HCT116 (cell line): ENCODE measurements around the gene GJD2. TPM values are rescaled to one million over a fixed set of nuclear protein-coding genes. Genes with fewer than 3 reads are reported as not detected.

Source experiments
- ATAC-seq: fragments of 200-7000 bp; cut with Tn5 transposase; 2 replicates; pipeline ENCODE4 v1.9.1; 2020; ENCODE audit warnings: mild to moderate bottlenecking, moderate library complexity
- BruUV-seq: library from RNA; stranded (reverse); fragments of 400-500 nt; replicated peaks from 2 replicates; lab custom pipeline; 2021; lab: Mats Ljungman, UMichigan
- CTCF ChIA-PET: fragments of 300-600 bp; sonication (Branson Sonifier 250); formaldehyde crosslinking; loops from one replicate; lab custom pipeline; 2021; ENCODE audit warnings: antibody characterized with exemption; lab: Charles Lee
- POLR2A ChIA-PET: fragments of 300-600, 350-600 bp; sonication (Branson Sonifier 250); formaldehyde crosslinking; loops from one replicate; lab custom pipeline; 2021; ENCODE audit warnings: antibody characterized with exemption; lab: Charles Lee
- RAD21 ChIA-PET, 2 experiments: fragments of 300-600 bp; sonication (Branson Sonifier 250); formaldehyde crosslinking; loops; one replicate each; lab custom pipeline; 2023; ENCODE audit warnings: low total read pairs in 2 of 2; ENCODE audit not compliant: uncharacterized antibody in 2 of 2, unreplicated experiment in 2 of 2, low non-redundant PET in 1 of 2; lab: Charles Lee
- DNase-seq: peaks from one replicate; pipeline ENCODE4 v3.0.0-alpha.2; 2010; ENCODE audit warnings: low read depth, low spot score
- H2AFZ ChIP-seq: fragments of 200-600 bp; shearing (Covaris generic), sonication (generic); 2 replicates; pipeline ENCODE4 v1.6.1; 2017; ENCODE audit warnings: low read depth, mixed run types, mixed read lengths, antibody characterized with exemption, low read length; ENCODE audit not compliant: poor library complexity, severe bottlenecking
- H3K27ac ChIP-seq: 2 replicates; pipeline ENCODE4 v1.5.1; 2012; ENCODE audit warnings: low read depth, low read length
- H3K27me3 ChIP-seq: fragments of 200-600 bp; sonication (generic); 2 replicates; pipeline ENCODE4 v1.6.1; 2016; ENCODE audit warnings: mixed run types, low read length, mixed read lengths; ENCODE audit not compliant: insufficient read depth
- H3K36me3 ChIP-seq, 2 experiments: fragments of 200-500 bp in 1 of 2; fragments of 200-600 bp in 1 of 2; sonication (Bioruptor generic) in 1 of 2; sonication (generic) in 1 of 2; 2 replicates each; pipeline versions ENCODE4 v1.5.1 to v1.6.1; 2014 to 2016; ENCODE audit warnings: low read length in 2 of 2, inconsistent platforms in 1 of 2, mixed read lengths in 1 of 2, mixed run types in 1 of 2; ENCODE audit not compliant: insufficient read depth in 2 of 2, control insufficient read depth in 1 of 2
- H3K4me1 ChIP-seq, 2 experiments: fragments of 200-600 bp in 1 of 2; sonication (generic) in 1 of 2; 2 replicates each; pipeline versions ENCODE4 v1.5.1 to v1.6.1; 2012 to 2017; ENCODE audit warnings: low read length in 2 of 2, inconsistent platforms in 1 of 2, mild to moderate bottlenecking in 1 of 2, mixed read lengths in 1 of 2, mixed run types in 1 of 2, moderate library complexity in 1 of 2; ENCODE audit not compliant: insufficient read depth in 2 of 2, control insufficient read depth in 1 of 2
- H3K4me2 ChIP-seq: fragments of 200-600 bp; sonication (generic); 2 replicates; pipeline ENCODE4 v1.6.1; 2017; ENCODE audit warnings: mixed run types, low read length, mixed read lengths
- H3K4me3 ChIP-seq, 2 experiments: fragments of 200-600 bp in 1 of 2; sonication (generic) in 1 of 2; replicated peaks in 1 of 2; 2 replicates each; pipeline ENCODE4 v1.5.1; 2011 to 2016; ENCODE audit warnings: low read length in 2 of 2, control low read depth in 1 of 2, low read depth in 1 of 2, mild to moderate bottlenecking in 1 of 2, mixed read lengths in 1 of 2, mixed run types in 1 of 2
- H3K79me2 ChIP-seq: fragments of 200-600 bp; sonication (generic); 2 replicates; pipeline ENCODE4 v1.6.1; 2017; ENCODE audit warnings: mild to moderate bottlenecking, mixed run types, low read length, moderate library complexity, mixed read lengths; ENCODE audit not compliant: insufficient read depth
- H3K9ac ChIP-seq: fragments of 200-600 bp; sonication (generic); 2 replicates; pipeline ENCODE4 v1.6.1; 2016; ENCODE audit warnings: low read length, mixed read lengths
- H3K9me2 ChIP-seq: fragments of 200-600 bp; sonication (generic), shearing (Covaris generic); 2 replicates; pipeline ENCODE4 v1.6.1; 2017; ENCODE audit warnings: mixed run types, mild to moderate bottlenecking, moderate library complexity; ENCODE audit not compliant: insufficient read depth
- H3K9me3 ChIP-seq, 2 experiments: fragments of 200-500 bp in 1 of 2; fragments of 200-600 bp in 1 of 2; sonication (Bioruptor generic) in 1 of 2; sonication (generic) in 1 of 2; 2 replicates each; pipeline ENCODE4 v1.6.1; 2014 to 2017; ENCODE audit warnings: low read length in 2 of 2, mixed read lengths in 2 of 2, inconsistent platforms in 1 of 2, low read depth in 1 of 2, mild to moderate bottlenecking in 1 of 2, mixed run types in 1 of 2, moderate library complexity in 1 of 2; ENCODE audit not compliant: control insufficient read depth in 1 of 2, insufficient read depth in 1 of 2
- H4K20me1 ChIP-seq: fragments of 200-600 bp; sonication (generic), shearing (Covaris generic); 2 replicates; pipeline ENCODE4 v1.6.1; 2017; ENCODE audit warnings: mixed run types, mild to moderate bottlenecking, moderate library complexity; ENCODE audit not compliant: insufficient read depth
- ATF3 ChIP-seq: IDR thresholded peaks from 2 replicates; pipeline ENCODE4 v1.6.1; 2012
- CTCF ChIP-seq, 3 experiments: fragments of 200-600 bp in 1 of 3; sonication (generic) in 1 of 3; IDR thresholded peaks in 2 of 3; conservative IDR thresholded peaks in 1 of 3; 2 replicates each; pipeline ENCODE4 v1.5.1; 2012 to 2017; ENCODE audit warnings: low read depth in 2 of 3, low read length in 2 of 3, antibody characterized with exemption in 1 of 3, borderline replicate concordance in 1 of 3, control low read depth in 1 of 3, mild to moderate bottlenecking in 1 of 3, mixed read lengths in 1 of 3, mixed run types in 1 of 3, moderate library complexity in 1 of 3; ENCODE audit not compliant: insufficient read depth in 1 of 3
- EZH2phosphoT487 ChIP-seq: fragments of 200-600 bp; IDR thresholded peaks from 2 replicates; pipeline ENCODE4 v1.6.1; 2018; ENCODE audit warnings: antibody characterized with exemption, borderline replicate concordance
- FOSL1 ChIP-seq: IDR thresholded peaks from 2 replicates; pipeline ENCODE4 v1.6.1; 2012; ENCODE audit warnings: low read depth
- SIN3A ChIP-seq: IDR thresholded peaks from 2 replicates; pipeline ENCODE4 v1.6.1; 2012; ENCODE audit warnings: low read depth
- SRF ChIP-seq: IDR thresholded peaks from 2 replicates; pipeline ENCODE4 v1.6.1; 2012; ENCODE audit warnings: low read depth
- ZBTB33 ChIP-seq: IDR thresholded peaks from 2 replicates; pipeline ENCODE4 v1.6.1; 2011; ENCODE audit warnings: mild to moderate bottlenecking, low read length, moderate library complexity; ENCODE audit not compliant: insufficient replicate concordance; ENCODE audit errors: extremely low read depth
- ZFX ChIP-seq: fragments of 450-650 bp; IDR thresholded peaks from 2 replicates; pipeline ENCODE4 v1.6.1; 2017
- intact Hi-C: fragments of 100-400 bp; cut with micrococcal nuclease; formaldehyde crosslinking; loops from 2 replicates; pipeline ENCODE4 v1.10.0; 2022
- total RNA-seq: library from RNA; stranded (reverse); gene quantifications from one replicate; pipeline ENCODE4 v1.2.1, GENCODE V29; 2021; ENCODE audit not compliant: unreplicated experiment

GJD2 gene
- total RNA-seq, 1 experiment from 2014 or later, result not detected

- no TSS peak for BruUV-seq
- intact Hi-C loops, result no loop called here
- H3K4me1 ChIP-seq, result no peaks in the 10 kb centered on the region
- no peak overlapping the region for H2AFZ ChIP-seq
- H3K27me3 ChIP-seq, result peaks cover 39% of the 10 kb centered on the region; the same call in 1 of the 2 replicates
- H3K9ac ChIP-seq, result no peak overlapping the region
- RAD21 ChIA-PET, result no interaction called here
- POLR2A ChIA-PET, result no interaction called here
- H3K9me2 ChIP-seq, result no peaks in the 10 kb centered on the region
- TF ChIP-seq ATF3, result no peak
- TF ChIP-seq CTCF (IDR thresholded peaks at IDR 0.05 in 2 of 3, conservative IDR thresholded peaks at IDR 0.05 in 1 of 3; ENCODE audit: borderline replicate concordance in 1 of 3, insufficient read depth in 1 of 3, low read depth in 2 of 3, low read length in 2 of 3), result no peak
- TF ChIP-seq SIN3A, result no peak
- no peak for TF ChIP-seq EZH2phosphoT487
- no peak for TF ChIP-seq FOSL1
- H3K27ac ChIP-seq, result no peak overlapping the region
- H3K79me2 ChIP-seq, result no peaks in the 10 kb centered on the region
- CTCF ChIA-PET, result no interaction called here
- H3K4me2 ChIP-seq, result no peak overlapping the region
- no peak overlapping the region for H3K4me3 ChIP-seq
- no peaks in the 10 kb centered on the region for H3K36me3 ChIP-seq
- DNase-seq, result no peak
- no peaks in the 10 kb centered on the region for H4K20me1 ChIP-seq
- ATAC-seq, result no peak
- H3K9me3 ChIP-seq, result no peaks in the 10 kb centered on the region
Measured at GRCh38 chr15:34796847-34797435, 42.1 kb upstream of the GJD2 start.

- CTCF ChIA-PET, result no interaction called here
- ATAC-seq, result no peak
- no peaks in the 10 kb centered on the region for H4K20me1 ChIP-seq
- H2AFZ ChIP-seq, result no peak within 1 kb of the TSS
- RAD21 ChIA-PET, result no interaction called here
- no peaks in the 10 kb centered on the region for H3K9me3 ChIP-seq
- intact Hi-C loops, result no loop called here
- H3K79me2 ChIP-seq, result no peaks in the 10 kb centered on the region
- no peak within 1 kb of the TSS for H3K4me3 ChIP-seq
- POLR2A ChIA-PET, result no interaction called here
- no peak within 1 kb of the TSS for H3K9ac ChIP-seq
- peaks cover 51% of the 10 kb centered on the region; the same call in 1 of the 2 replicates for H3K27me3 ChIP-seq
- H3K27ac ChIP-seq, result no peak within 1 kb of the TSS
- DNase-seq, result no peak
- no TSS peak for BruUV-seq
- H3K4me1 ChIP-seq, result no peaks in the 10 kb centered on the region
- no peak within 1 kb of the TSS for H3K4me2 ChIP-seq
- H3K36me3 ChIP-seq, result no peaks in the 10 kb centered on the region
- no peaks in the 10 kb centered on the region for H3K9me2 ChIP-seq
- TF ChIP-seq ZFX (no peak), EZH2phosphoT487 (no peak), SRF (no peak), ZBTB33 (no peak), CTCF (IDR thresholded peaks at IDR 0.05 in 2 of 3, conservative IDR thresholded peaks at IDR 0.05 in 1 of 3; ENCODE audit: borderline replicate concordance in 1 of 3, insufficient read depth in 1 of 3, low read depth in 2 of 3, low read length in 2 of 3) (no peak), SIN3A (no peak)
Measured at GRCh38 chr15:34795267-34796081, 40.7 kb upstream of the GJD2 start, which contains the start of gene ACTC1. TSS of gene ACTC1 (minus strand) at chr15:34795549. CDS start at chr15:34794808, 741 bp downstream.
